GM12878 (cell line): ENCODE results near the gene NXPH1. TPM values are rescaled to one million over a fixed set of nuclear protein-coding genes. Genes with fewer than 3 reads are reported as not detected.

Source experiments
- ATAC-seq: fragments of 200-7000 bp; cut with Tn5 transposase; 3 replicates; pipeline ENCODE4 v1.9.1; 2020; ENCODE audit warnings: mild to moderate bottlenecking, moderate library complexity
- BruUV-seq: library from RNA; stranded (reverse); fragments of 400-500 nt; replicated peaks from 2 replicates; lab custom pipeline; 2021; lab: Mats Ljungman, UMichigan
- CTCF ChIA-PET: fragments of 300-600 bp; sonication (Branson Sonifier 250); formaldehyde crosslinking; extraction: SDS; loops from one replicate; lab custom pipeline; 2021; ENCODE audit warnings: inconsistent platforms; lab: Yijun Ruan, JAX
- POLR2A ChIA-PET: fragments of 350-600 bp; formaldehyde crosslinking; extraction: SDS; loops from one replicate; lab custom pipeline; 2021; ENCODE audit warnings: inconsistent platforms; lab: Charles Lee
- RAD21 ChIA-PET: fragments of 300-600 bp; sonication (Branson Sonifier 250); formaldehyde crosslinking; loops from one replicate; lab custom pipeline; 2023; ENCODE audit warnings: antibody characterized with exemption; ENCODE audit not compliant: unreplicated experiment; lab: Charles Lee
- SMC1A ChIA-PET: fragments of 300-600 bp; sonication (Branson Sonifier 250); formaldehyde crosslinking; loops from one replicate; lab custom pipeline; 2023; ENCODE audit not compliant: unreplicated experiment, uncharacterized antibody; lab: Charles Lee
- DNase-seq: peaks from one replicate; pipeline ENCODE4 v3.0.0-alpha.2; 2011; ENCODE audit warnings: low read depth, low spot score
- FAIRE-seq: peaks from 3 replicates; lab custom pipeline; 2011; peaks lifted over from hg19 to GRCh38; lab: Jason Lieb, UNC
- H2AFZ ChIP-seq: 2 replicates; pipeline ENCODE4 v1.6.0; 2011; ENCODE audit warnings: low read depth, low read length, control low read depth; ENCODE audit not compliant: control insufficient read depth
- H3K27ac ChIP-seq: 2 replicates; pipeline ENCODE4 v1.5.1; 2011; ENCODE audit warnings: control low read depth; ENCODE audit not compliant: control insufficient read depth, insufficient read depth
- H3K27me3 ChIP-seq, 2 experiments: replicated peaks in 1 of 2; 2 replicates each; pipeline versions ENCODE4 v1.6.0 to v1.6.1; 2011; ENCODE audit warnings: low read length in 1 of 2; ENCODE audit not compliant: control insufficient read depth in 2 of 2, insufficient read depth in 2 of 2
- H3K36me3 ChIP-seq, 2 experiments: 2 replicates each; pipeline ENCODE4 v1.5.1; 2011; ENCODE audit warnings: low read length in 1 of 2; ENCODE audit not compliant: control insufficient read depth in 2 of 2, insufficient read depth in 2 of 2
- H3K4me1 ChIP-seq: 2 replicates; pipeline ENCODE4 v1.6.1; 2011; ENCODE audit warnings: mild to moderate bottlenecking, low read length, moderate library complexity, mixed read lengths; ENCODE audit not compliant: control insufficient read depth, insufficient read depth
- H3K4me2 ChIP-seq: 2 replicates; pipeline ENCODE4 v1.6.0; 2011; ENCODE audit warnings: control low read depth; ENCODE audit not compliant: control insufficient read depth, insufficient read depth
- H3K4me3 ChIP-seq: fragments of 200-600 bp; sonication (generic); 2 replicates; pipeline ENCODE4 v1.5.1; 2016
- H3K79me2 ChIP-seq: 2 replicates; pipeline ENCODE4 v1.6.0; 2011; ENCODE audit warnings: low read length; ENCODE audit not compliant: control insufficient read depth, insufficient read depth
- H3K9ac ChIP-seq: 2 replicates; pipeline ENCODE4 v1.8.0; 2011; ENCODE audit warnings: low read length, control low read depth, mixed read lengths; ENCODE audit not compliant: control insufficient read depth, insufficient read depth
- H3K9me3 ChIP-seq: replicated peaks from 3 replicates; pipeline ENCODE4 v1.5.1; 2011; ENCODE audit warnings: mild to moderate bottlenecking, low read length; ENCODE audit not compliant: control insufficient read depth, insufficient read depth
- H4K20me1 ChIP-seq: 2 replicates; pipeline ENCODE4 v1.6.0; 2011; ENCODE audit not compliant: control insufficient read depth, insufficient read depth
- CEBPZ ChIP-seq: fragments of 150-350 bp; IDR thresholded peaks from 2 replicates; pipeline ENCODE4 v1.6.1; 2016; ENCODE audit warnings: low read depth, low read length
- CREM ChIP-seq: IDR thresholded peaks from 2 replicates; pipeline ENCODE4 v1.6.1; 2014; ENCODE audit warnings: antibody characterized with exemption, low read depth
- DPF2 ChIP-seq: fragments of 450-650 bp; IDR thresholded peaks from 2 replicates; pipeline ENCODE4 v1.6.1; 2017; ENCODE audit warnings: mild to moderate bottlenecking
- EZH2 ChIP-seq: IDR thresholded peaks from 2 replicates; pipeline ENCODE4 v1.6.1; 2012; ENCODE audit warnings: low read depth, mild to moderate bottlenecking, control low read depth, inconsistent platforms, low read length, borderline replicate concordance; ENCODE audit not compliant: control insufficient read depth
- IRF4 ChIP-seq: IDR thresholded peaks from 2 replicates; pipeline ENCODE4 v1.6.1; 2011; ENCODE audit warnings: low read depth, low read length
- MLLT1 ChIP-seq: fragments of 450-650 bp; IDR thresholded peaks from 2 replicates; pipeline ENCODE4 v1.6.1; 2016; ENCODE audit warnings: mild to moderate bottlenecking
- NR2C1 ChIP-seq: fragments of 450-650 bp; IDR thresholded peaks from 2 replicates; pipeline ENCODE4 v1.6.1; 2017; ENCODE audit warnings: antibody characterized with exemption, mild to moderate bottlenecking, moderate library complexity
- POU2F2 ChIP-seq: IDR thresholded peaks from 3 replicates; pipeline ENCODE4 v1.6.1; 2011; ENCODE audit warnings: low read depth, mild to moderate bottlenecking, low read length, borderline replicate concordance
- RCOR1 ChIP-seq: conservative IDR thresholded peaks from 2 replicates; pipeline ENCODE4 v1.6.1; 2012; ENCODE audit warnings: low read depth, low read length, improper control_type of control experiment
- SUPT20H ChIP-seq: IDR thresholded peaks from 2 replicates; pipeline ENCODE4 v1.6.1; 2011; ENCODE audit warnings: low read depth, mild to moderate bottlenecking, low read length, moderate library complexity, borderline replicate concordance; ENCODE audit not compliant: control insufficient read depth
- TAF1 ChIP-seq: IDR thresholded peaks from 2 replicates; pipeline ENCODE4 v1.6.1; 2011; ENCODE audit warnings: mild to moderate bottlenecking, low read depth, low read length, borderline replicate concordance
- TCF7 ChIP-seq: IDR thresholded peaks from 2 replicates; pipeline ENCODE4 v1.6.1; 2014; ENCODE audit warnings: antibody characterized with exemption, borderline replicate concordance
- YBX1 ChIP-seq: fragments of 450-650 bp; IDR thresholded peaks from 2 replicates; pipeline ENCODE4 v1.6.1; 2016; ENCODE audit warnings: antibody characterized with exemption
- ZNF217 ChIP-seq: fragments of 450-650 bp; IDR thresholded peaks from 2 replicates; pipeline ENCODE4 v1.6.1; 2017; ENCODE audit warnings: antibody characterized with exemption, mild to moderate bottlenecking
- ZNF687 ChIP-seq: fragments of 450-650 bp; IDR thresholded peaks from 2 replicates; pipeline ENCODE4 v1.6.1; 2017; ENCODE audit warnings: mild to moderate bottlenecking, moderate library complexity
- WGBS: methylation state at CpG from one replicate; pipeline ENCODE4 v1.1.6; 2016; ENCODE audit warnings: low lambda C conversion rate; ENCODE audit not compliant: insufficient replicate concordance, insufficient coverage; ENCODE audit errors: missing lambda C conversion rate; 5-methylcytosine and 5-hydroxymethylcytosine counted together
- in situ Hi-C: fragments of 300-500 bp; cut with MboI; formaldehyde crosslinking; loops from 9 replicates; pipeline ENCODE4 v1.14.3; 2018; ENCODE audit warnings: mixed read lengths
- intact Hi-C: fragments of 100-400 bp; cut with micrococcal nuclease; formaldehyde crosslinking; loops from one replicate; pipeline ENCODE4 v1.14.2; 2022; ENCODE audit not compliant: unreplicated experiment
- polyA plus RNA-seq, 11 experiments: library from polyadenylated mRNA; depleted of rRNA in 4 of 11; unstranded in 6 of 11; stranded (reverse) in 5 of 11; fragments of >200 nt; fragmentation: Nextera tagmentation in 4 of 11; fragmentation: Illumina TruSeq in 1 of 11; extraction: Ambion mirVana in 4 of 11; extraction: Trizol in 1 of 11; gene quantifications; 1 replicate in 1 of 11; 2 replicates in 10 of 11; pipeline versions ENCODE4 v1.2.1 to v1.2.3, GENCODE V29; 2011 to 2016; ENCODE audit warnings: inconsistent platforms in 2 of 11, missing spikeins in 2 of 11, low read depth in 1 of 11
- total RNA-seq, 4 experiments: library from RNA; depleted of rRNA in 3 of 4; stranded (reverse); fragments of >200 nt in 3 of 4; fragmentation: Illumina TruSeq in 1 of 4; extraction: Trizol in 1 of 4; gene quantifications; 2 replicates each; pipeline versions ENCODE4 v1.2.1 to v1.2.3, GENCODE V29; 2013 to 2021

Gene NXPH1
- total and polyA plus RNA-seq, 10 of the 15 experiments (the other 5 are each of a cell fraction or from before 2014, with no cell fraction given) = 0.06 to 0.34 TPM; not detected in 8

DNA sequence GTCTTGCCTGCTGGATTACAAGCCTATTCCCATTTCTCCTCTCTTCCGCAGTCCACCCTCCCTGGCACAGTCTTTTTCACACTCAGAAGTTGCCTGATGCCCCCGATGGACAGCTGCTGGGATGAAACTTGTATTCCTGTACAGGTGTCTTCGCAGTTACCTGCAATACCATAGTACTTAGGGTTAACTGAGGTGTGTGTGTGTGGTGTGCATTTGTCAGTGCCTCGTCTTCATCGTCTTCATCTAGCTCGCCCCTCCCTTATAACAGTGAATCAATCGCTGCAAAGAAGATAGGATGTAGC lies 11.0 kb downstream of the NXPH1 start:
- no peak for ATAC-seq
- H3K4me3 ChIP-seq = no peak overlapping the region
- H2AFZ ChIP-seq = no peak overlapping the region
- CTCF ChIA-PET = interaction anchor here (1.6 kb wide), 1 partner anchor 36 kb away, joined by 3 read pairs; no protein-coding TSS in a partner anchor
- RAD21 ChIA-PET = no interaction called here
- intact Hi-C loops (no loop called here), in situ Hi-C loops (no loop called here)
- no peak overlapping the region for H3K27ac ChIP-seq
- H3K4me2 ChIP-seq = no peak overlapping the region
- FAIRE-seq = no peak
- POLR2A ChIA-PET = no interaction called here
- peaks cover 4 to 18% of the 10 kb centered on the region in 2 experiments; a peak in 3 of 4 replicates for H3K27me3 ChIP-seq
- no peaks in the 10 kb centered on the region for H4K20me1 ChIP-seq
- BruUV-seq = no TSS peak
- no peaks in the 10 kb centered on the region for H3K4me1 ChIP-seq
- SMC1A ChIA-PET = no interaction called here
- no peaks in the 10 kb centered on the region for H3K36me3 ChIP-seq
- H3K9me3 ChIP-seq = peaks cover 6% of the 10 kb centered on the region; the same call in 2 of the 3 replicates
- no peak overlapping the region for H3K9ac ChIP-seq
- WGBS = 19% methylated on average over 7 of the region's 7 CpGs
- H3K79me2 ChIP-seq = no peaks in the 10 kb centered on the region
- no peak for DNase-seq
- TF ChIP-seq YBX1 (no peak), MLLT1 (no peak), DPF2 (no peak), RCOR1 (no peak), ZNF687 (no peak), TCF7 (no peak), CREM (no peak), POU2F2 (no peak), ZNF217 (no peak), TAF1 (no peak), CEBPZ (no peak), IRF4 (no peak), EZH2 (no peak), SUPT20H (no peak), NR2C1 (no peak)
